SK-N-SH treated with all-trans-retinoic acid at 6 μM for 48 hours (cell line): ENCODE measurements around the gene BCAR3.

Source experiments
- PATZ1 ChIP-seq: fragments of 250-450 bp; sonication (Bioruptor Pico); IDR thresholded peaks from 2 replicates; pipeline ENCODE4 v1.8.0; 2020; ENCODE audit warnings: mild to moderate bottlenecking, moderate library complexity, borderline replicate concordance
- POU6F1 ChIP-seq: fragments of 250-450 bp; sonication (Bioruptor Pico); IDR thresholded peaks from 2 replicates; pipeline ENCODE4 v1.8.0; 2021; ENCODE audit warnings: low read depth, mild to moderate bottlenecking, moderate library complexity, borderline replicate concordance
- ZC3H10 ChIP-seq: fragments of 250-450 bp; sonication (Bioruptor Pico); IDR thresholded peaks from 2 replicates; pipeline ENCODE4 v1.5.1; 2021; ENCODE audit warnings: mild to moderate bottlenecking, moderate library complexity
- ZFP3 ChIP-seq: fragments of 250-450 bp; sonication (Bioruptor Pico); IDR thresholded peaks from 2 replicates; pipeline ENCODE4 v1.5.0; 2020; ENCODE audit warnings: mild to moderate bottlenecking, moderate library complexity
- ZNF70 ChIP-seq: fragments of 450-650 bp; formaldehyde crosslinking; IDR thresholded peaks from 2 replicates; pipeline ENCODE4 v1.5.0; 2020; ENCODE audit warnings: mild to moderate bottlenecking, moderate library complexity

- TF ChIP-seq ZC3H10 (CRISPR knock-in tag): no peak
- no peak for TF ChIP-seq PATZ1 (CRISPR knock-in tag)
- TF ChIP-seq ZFP3 (CRISPR knock-in tag): no peak
- no peak for TF ChIP-seq POU6F1
- TF ChIP-seq ZNF70 (CRISPR knock-in tag): no peak
Measured at GRCh38 chr1:93522721-93523120, 158.9 kb downstream of the BCAR3 start.
